Heart left ventricle (tissue), 13 donors: ENCODE results near the gene APLP2.

Experiments used
- POLR2A ChIP-seq, 2 donors: fragments of 450-650 bp; IDR thresholded peaks; one replicate each; pipeline ENCODE4 v1.6.1; 2017; ENCODE audit warnings: antibody characterized with exemption in 2 of 2, mild to moderate bottlenecking in 2 of 2, moderate library complexity in 2 of 2
- TF ChIP-seq, protein P1 (sequence below), 12 donors: fragments of 200-600 bp; sonication (generic) in 4 of 12; IDR thresholded peaks; one replicate each; pipeline versions ENCODE4 v1.5.0 to v1.8.0; 2018 to 2022; ENCODE audit warnings: antibody characterized with exemption in 12 of 12, mild to moderate bottlenecking in 5 of 12
- donor health status: ischemic (EF 13 %, LVEDD 7.1; RV severe dilation, severe dysfunction).
- donor health status: DM: no; HTN: yes; CAD: no.
- donor health status: DM: no; HTN: no; CAD: no.
- donor health status: ischemic (EF 25% LVEDD 6.9; RV normal size, moderate dysfunction).
- donor health status: ischemic (EF 25% LVEDD 5.7; RV mildly dilated, moderate dysfunction).
- donor health status: ischemic (EF 35%, LVEDD 5.7; RV mildly dilated, moderate dysfunction).
- donor health status: nonischemic (EF 11% LVEDD 7.7; RV severe dilation, severe dysfunction).
- donor health status: DM: yes; HTN: yes; CAD: no.
- donor health status: PGD.
- donor health status: ischemic (EF 29% LVEDD 5.4; RV normal size, mild dysfunction).
- donor health status: nonischemic (EF 23%, LVEDD 6.1; RV moderate dilation, normal function).

DNA sequence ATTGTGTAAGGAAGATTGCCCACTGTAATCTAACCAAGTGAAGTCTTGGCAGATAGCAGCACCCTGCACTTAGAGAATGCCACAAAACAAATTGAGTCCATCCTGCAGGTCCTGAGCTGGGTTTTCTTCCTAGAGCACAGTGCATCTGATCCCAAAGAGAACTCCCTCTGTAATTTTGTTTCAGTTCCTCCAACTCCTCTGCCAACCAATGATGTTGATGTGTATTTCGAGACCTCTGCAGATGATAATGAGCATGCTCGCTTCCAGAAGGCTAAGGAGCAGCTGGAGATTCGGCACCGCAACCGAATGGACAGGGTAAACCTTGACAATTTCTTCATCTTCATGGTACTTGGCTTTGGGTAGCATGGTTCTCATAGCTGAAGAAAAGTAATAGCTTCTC lies 56.8 kb downstream of the APLP2 start:
- TF ChIP-seq, protein P1, sequence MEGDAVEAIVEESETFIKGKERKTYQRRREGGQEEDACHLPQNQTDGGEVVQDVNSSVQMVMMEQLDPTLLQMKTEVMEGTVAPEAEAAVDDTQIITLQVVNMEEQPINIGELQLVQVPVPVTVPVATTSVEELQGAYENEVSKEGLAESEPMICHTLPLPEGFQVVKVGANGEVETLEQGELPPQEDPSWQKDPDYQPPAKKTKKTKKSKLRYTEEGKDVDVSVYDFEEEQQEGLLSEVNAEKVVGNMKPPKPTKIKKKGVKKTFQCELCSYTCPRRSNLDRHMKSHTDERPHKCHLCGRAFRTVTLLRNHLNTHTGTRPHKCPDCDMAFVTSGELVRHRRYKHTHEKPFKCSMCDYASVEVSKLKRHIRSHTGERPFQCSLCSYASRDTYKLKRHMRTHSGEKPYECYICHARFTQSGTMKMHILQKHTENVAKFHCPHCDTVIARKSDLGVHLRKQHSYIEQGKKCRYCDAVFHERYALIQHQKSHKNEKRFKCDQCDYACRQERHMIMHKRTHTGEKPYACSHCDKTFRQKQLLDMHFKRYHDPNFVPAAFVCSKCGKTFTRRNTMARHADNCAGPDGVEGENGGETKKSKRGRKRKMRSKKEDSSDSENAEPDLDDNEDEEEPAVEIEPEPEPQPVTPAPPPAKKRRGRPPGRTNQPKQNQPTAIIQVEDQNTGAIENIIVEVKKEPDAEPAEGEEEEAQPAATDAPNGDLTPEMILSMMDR (IDR thresholded peaks at IDR 0.05) = no peak
- no peak for TF ChIP-seq POLR2A (IDR thresholded peaks at IDR 0.05)
